Hematopoietic multipotent progenitor cell (in vitro differentiated cells): ENCODE results near the gene KRT83. TPM values are rescaled to one million over a fixed set of nuclear protein-coding genes. Genes with fewer than 3 reads are reported as not detected.

Source experiments
- DNase-seq, 3 donors: peaks; one replicate each; pipeline ENCODE4 v3.0.0-alpha.2; 2011 to 2015; ENCODE audit warnings: low read depth in 2 of 3, low spot score in 2 of 3
- total RNA-seq: library from RNA; depleted of rRNA; stranded (reverse); fragments of >200 nt; gene quantifications from one replicate; pipeline ENCODE4 v1.2.3, GENCODE V29; 2012

The KRT83 gene
- total RNA-seq, 1 donor, result not detected

DNA sequence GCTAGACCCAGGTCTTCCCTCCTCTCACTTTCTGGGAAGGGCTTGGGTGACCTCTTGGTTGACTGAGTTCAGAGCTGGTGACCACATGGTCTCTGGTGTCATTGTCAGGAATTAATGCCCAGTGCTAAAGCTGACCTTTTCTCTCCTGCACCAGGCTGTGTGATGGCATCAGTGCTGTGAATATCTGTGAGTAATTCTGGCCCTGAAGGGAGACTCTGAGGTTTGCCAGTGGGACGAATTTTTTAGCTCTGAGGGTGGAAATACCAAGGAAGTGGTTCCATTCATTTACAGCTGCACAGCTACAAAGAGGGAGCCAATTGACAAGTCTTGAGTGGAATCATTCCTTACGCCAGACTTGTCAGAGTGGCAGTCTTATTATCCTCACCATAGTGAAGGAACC lies 53.0 kb downstream of the KRT83 start:
- no peak for DNase-seq

DNA sequence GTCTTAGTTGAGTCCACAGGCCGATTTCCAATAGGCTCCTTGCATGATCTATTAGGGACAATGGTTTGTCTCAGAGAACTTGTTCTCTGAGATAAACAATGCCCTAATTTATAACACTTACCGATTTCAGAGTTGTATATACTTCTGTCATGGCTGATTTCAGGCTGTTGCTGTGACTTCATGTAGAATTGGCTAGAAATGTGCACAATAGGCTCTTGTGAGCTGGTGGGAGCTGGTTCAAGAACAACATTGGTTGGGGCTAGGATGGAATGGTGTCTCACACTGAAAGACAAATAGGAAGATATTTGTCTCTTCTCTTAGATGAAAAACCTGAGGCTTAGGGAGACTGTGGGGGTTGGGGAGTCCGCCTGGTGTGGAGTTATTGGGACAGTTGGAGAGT lies 53.5 kb downstream of the KRT83 start:
- no peak for DNase-seq

DNA sequence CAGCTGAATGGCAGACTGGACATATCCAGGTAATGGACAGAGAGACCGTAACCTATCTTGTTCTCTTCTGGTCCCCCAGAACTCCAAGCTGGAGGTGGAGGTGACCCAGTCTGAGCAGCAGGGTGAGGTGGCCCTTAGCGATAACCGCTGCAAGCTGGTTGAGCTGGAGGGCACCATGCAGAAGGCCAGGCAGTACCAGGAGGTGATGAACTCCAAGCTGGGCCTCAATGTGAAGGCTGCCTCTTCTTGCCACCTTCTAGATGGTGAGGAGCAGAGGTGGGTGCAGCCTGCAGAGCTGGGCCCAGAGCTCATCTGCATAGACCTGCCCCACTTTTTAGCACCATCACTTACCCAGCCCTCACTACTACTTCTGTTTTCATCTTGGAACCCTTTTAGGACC lies 53.9 kb downstream of the KRT83 start:
- DNase-seq, result no peak

DNA sequence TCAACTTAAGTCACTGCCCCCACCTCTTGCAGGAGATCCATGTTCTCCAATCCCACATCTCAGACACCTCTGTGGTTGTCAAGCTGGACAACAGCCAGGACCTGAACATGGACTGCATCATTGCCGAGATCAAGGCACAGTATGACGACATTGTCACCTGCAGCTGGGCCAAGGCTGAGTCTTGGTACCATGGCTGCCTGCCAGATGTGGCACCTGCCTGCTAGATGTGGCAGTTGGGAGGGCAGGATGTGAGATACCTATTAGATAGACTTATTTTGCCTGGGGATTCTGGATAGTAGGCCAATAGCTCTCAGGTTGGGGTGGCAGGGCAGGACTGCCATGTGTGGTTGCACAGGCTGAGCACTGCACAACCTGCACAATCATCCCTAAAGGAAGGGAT lies 54.7 kb downstream of the KRT83 start:
- DNase-seq, result no peak

DNA sequence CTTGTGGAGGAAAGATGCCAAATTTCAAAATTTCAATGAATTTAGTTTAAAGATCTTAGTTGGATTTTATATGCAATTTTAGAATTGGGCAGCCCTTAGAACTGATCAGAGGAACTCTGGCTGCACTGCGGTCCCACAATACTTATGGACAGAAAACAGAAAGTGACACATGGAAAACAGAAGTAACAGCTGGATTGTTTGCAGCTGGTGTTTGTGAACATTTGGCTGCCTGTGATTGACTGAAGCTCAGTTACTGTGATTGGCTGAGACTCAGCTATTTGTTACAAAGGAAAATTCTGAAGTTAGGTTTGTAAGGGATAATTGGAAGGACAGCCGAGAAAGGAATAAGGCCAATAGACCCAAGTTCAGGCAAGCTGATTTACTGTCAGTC lies 56.8 kb downstream of the KRT83 start:
- no peak for DNase-seq

Other genes with a start within 250 kb of the KRT83 start
- gene SMIM41, start 241.7 kb downstream of the KRT83 start, total RNA-seq, result under 0.01 TPM
- under 0.01 TPM for gene KRT80, start 129.4 kb downstream of the KRT83 start, total RNA-seq
- 3.8 TPM for gene KRT7, start 88.2 kb downstream of the KRT83 start, total RNA-seq
- under 0.01 TPM for gene KRT86, start 46.8 kb downstream of the KRT83 start, total RNA-seq
- gene KRT81, start 29.9 kb downstream of the KRT83 start, total RNA-seq, result 2.7 TPM
- not detected for gene KRT85, start 46.1 kb upstream of the KRT83 start, total RNA-seq
- gene KRT84, start 64.3 kb upstream of the KRT83 start, total RNA-seq, result not detected
- not detected for gene KRT82, start 84.9 kb upstream of the KRT83 start, total RNA-seq
- not detected for gene KRT75, start 113.0 kb upstream of the KRT83 start, total RNA-seq
- gene KRT6B, start 130.7 kb upstream of the KRT83 start, total RNA-seq, result not detected
- not detected for gene KRT6C, start 152.4 kb upstream of the KRT83 start, total RNA-seq
- gene KRT6A, start 171.9 kb upstream of the KRT83 start, total RNA-seq, result not detected
- gene KRT5, start 199.0 kb upstream of the KRT83 start, total RNA-seq, result not detected
- gene KRT71, start 231.7 kb upstream of the KRT83 start, total RNA-seq, result not detected